ENCODE data around the gene EIF4E.
"Not testable (repeated sequence)": the region's sequence is repeated elsewhere in the genome, so short reads cannot be mapped to it uniquely, and the experiment has no call there.

EIF4E gene

GRCh38 chr4:98932539-98932938, 3.6 kb upstream of the EIF4E start:
- no peak overlapping the region for H3K4me3 ChIP-seq (ENCODE audit: extremely low read depth, insufficient read depth, low read length, poor library complexity, severe bottlenecking)
- H3K36me3 ChIP-seq (ENCODE audit: control insufficient read depth, insufficient read depth, low read length) = no peaks in the 10 kb centered on the region
- H3K27ac ChIP-seq (ENCODE audit: low read depth, low read length, severe bottlenecking) = no peak overlapping the region
- no peaks in the 10 kb centered on the region for H3K4me1 ChIP-seq (ENCODE audit: control insufficient read depth, insufficient read depth, low read length, poor library complexity, severe bottlenecking)
- peaks cover 17% of the 10 kb centered on the region for H3K9me3 ChIP-seq (ENCODE audit: control insufficient read depth, low read length)
- 89 to 100% methylated on average over 1 of the region's 3 CpGs for WGBS, 2 experiments (ENCODE audit: insufficient coverage in 2 of 2)

- Histone ChIP-seq H3K4me3 (ENCODE audit: extremely low read depth, insufficient read depth, low read length, poor library complexity, severe bottlenecking) (no peak overlapping the region), H3K27ac (ENCODE audit: low read depth, low read length, severe bottlenecking) (no peak overlapping the region), H3K4me1 (ENCODE audit: control insufficient read depth, insufficient read depth, low read length, poor library complexity, severe bottlenecking) (peaks cover 3% of the 10 kb centered on the region), H3K36me3 (ENCODE audit: control insufficient read depth, insufficient read depth, low read length) (peaks cover 16% of the 10 kb centered on the region), H3K9me3 (ENCODE audit: control insufficient read depth, low read length) (peaks cover 17% of the 10 kb centered on the region)
- 100% methylated on average over 2 of the region's 2 CpGs; no CpG with 5 or more reads in 1 of the 2 experiments for WGBS, 2 experiments (ENCODE audit: insufficient coverage in 2 of 2)
These were observed 1.5 kb upstream of the EIF4E start for GRCh38 chr4:98930311-98930865.

- peaks cover 3% of the 10 kb centered on the region for H3K4me1 ChIP-seq (ENCODE audit: control insufficient read depth, insufficient read depth, low read length, poor library complexity, severe bottlenecking)
- peak overlapping the region; percentile 99 for H3K4me3 ChIP-seq (ENCODE audit: extremely low read depth, insufficient read depth, low read length, poor library complexity, severe bottlenecking)
- peaks cover 23% of the 10 kb centered on the region for H3K36me3 ChIP-seq (ENCODE audit: control insufficient read depth, insufficient read depth, low read length)
- H3K27ac ChIP-seq (ENCODE audit: low read depth, low read length, severe bottlenecking) = peak overlapping the region; percentile 50
- H3K9me3 ChIP-seq (ENCODE audit: control insufficient read depth, low read length) = peaks cover 17% of the 10 kb centered on the region
- 82 to 83% methylated on average over 35 to 37 of the region's 44 CpGs for WGBS, 2 experiments (ENCODE audit: insufficient coverage in 2 of 2)
These were observed 671 bp upstream of the EIF4E start for GRCh38 chr4:98929341-98930267.

GRCh38 chr4:98928131-98928504, 815 bp downstream of the EIF4E start:
- 0 to 1% methylated on average over 17 to 21 of the region's 26 CpGs for WGBS, 2 experiments (ENCODE audit: insufficient coverage in 2 of 2)
- H3K4me1 ChIP-seq (ENCODE audit: control insufficient read depth, insufficient read depth, low read length, poor library complexity, severe bottlenecking) = peaks cover 3% of the 10 kb centered on the region

GRCh38 chr4:98926257-98926656, 2.7 kb downstream of the EIF4E start:
- Histone ChIP-seq H3K9me3 (ENCODE audit: control insufficient read depth, low read length) (peaks cover 14% of the 10 kb centered on the region), H3K36me3 (ENCODE audit: control insufficient read depth, insufficient read depth, low read length) (peaks cover 49% of the 10 kb centered on the region)
- H3K4me3 ChIP-seq (ENCODE audit: extremely low read depth, insufficient read depth, low read length, poor library complexity, severe bottlenecking); H3K4me1 ChIP-seq (ENCODE audit: control insufficient read depth, insufficient read depth, low read length, poor library complexity, severe bottlenecking); H3K27ac ChIP-seq (ENCODE audit: low read depth, low read length, severe bottlenecking): not testable (repeated sequence)
- WGBS, 2 experiments (ENCODE audit: insufficient coverage in 2 of 2) = 92 to 100% methylated on average over 6 to 12 of the region's 15 CpGs

More at GRCh38 chr4:98928131-98928504, 815 bp downstream of the EIF4E start:
- H3K9me3 ChIP-seq (ENCODE audit: control insufficient read depth, low read length) = peaks cover 17% of the 10 kb centered on the region
- peak overlapping the region; percentile 87 for H3K27ac ChIP-seq (ENCODE audit: low read depth, low read length, severe bottlenecking)
- H3K4me3 ChIP-seq (ENCODE audit: extremely low read depth, insufficient read depth, low read length, poor library complexity, severe bottlenecking) = peak overlapping the region; percentile 99
- H3K36me3 ChIP-seq (ENCODE audit: control insufficient read depth, insufficient read depth, low read length) = peaks cover 33% of the 10 kb centered on the region

GRCh38 chr4:98921292-98921691, 7.6 kb downstream of the EIF4E start:
- peaks cover 75% of the 10 kb centered on the region for H3K36me3 ChIP-seq (ENCODE audit: control insufficient read depth, insufficient read depth, low read length)
- H3K27ac ChIP-seq (ENCODE audit: low read depth, low read length, severe bottlenecking) = no peak overlapping the region

GRCh38 chr4:98919996-98920395, 8.9 kb downstream of the EIF4E start:
- WGBS, 2 experiments (ENCODE audit: insufficient coverage in 2 of 2) = 80% methylated on average over 1 of the region's 2 CpGs; no CpG with 5 or more reads in 1 of the 2 experiments
- Histone ChIP-seq H3K36me3 (ENCODE audit: control insufficient read depth, insufficient read depth, low read length) (peaks cover 69% of the 10 kb centered on the region), H3K4me1 (ENCODE audit: control insufficient read depth, insufficient read depth, low read length, poor library complexity, severe bottlenecking) (peaks cover 3% of the 10 kb centered on the region), H3K27ac (ENCODE audit: low read depth, low read length, severe bottlenecking) (no peak overlapping the region), H3K9me3 (ENCODE audit: control insufficient read depth, low read length) (no peaks in the 10 kb centered on the region), H3K4me3 (ENCODE audit: extremely low read depth, insufficient read depth, low read length, poor library complexity, severe bottlenecking) (no peak overlapping the region)

More at GRCh38 chr4:98921292-98921691, 7.6 kb downstream of the EIF4E start:
- no peaks in the 10 kb centered on the region for H3K9me3 ChIP-seq (ENCODE audit: control insufficient read depth, low read length)
- no peak overlapping the region for H3K4me3 ChIP-seq (ENCODE audit: extremely low read depth, insufficient read depth, low read length, poor library complexity, severe bottlenecking)
- 100% methylated on average over 1 of the region's 5 CpGs; no CpG with 5 or more reads in 1 of the 2 experiments for WGBS, 2 experiments (ENCODE audit: insufficient coverage in 2 of 2)
- H3K4me1 ChIP-seq (ENCODE audit: control insufficient read depth, insufficient read depth, low read length, poor library complexity, severe bottlenecking) = peaks cover 3% of the 10 kb centered on the region

GRCh38 chr4:98910728-98911127, 18.2 kb downstream of the EIF4E start:
- peaks cover 47% of the 10 kb centered on the region for H3K36me3 ChIP-seq (ENCODE audit: control insufficient read depth, insufficient read depth, low read length)
- H3K4me3 ChIP-seq (ENCODE audit: extremely low read depth, insufficient read depth, low read length, poor library complexity, severe bottlenecking); H3K4me1 ChIP-seq (ENCODE audit: control insufficient read depth, insufficient read depth, low read length, poor library complexity, severe bottlenecking); H3K27ac ChIP-seq (ENCODE audit: low read depth, low read length, severe bottlenecking); H3K9me3 ChIP-seq (ENCODE audit: control insufficient read depth, low read length): not testable (repeated sequence)
- WGBS, 2 experiments (ENCODE audit: insufficient coverage in 2 of 2) = 94 to 96% methylated on average over 5 to 6 of the region's 8 CpGs

GRCh38 chr4:98909646-98910401, 19.1 kb downstream of the EIF4E start:
- Histone ChIP-seq H3K4me1 (ENCODE audit: control insufficient read depth, insufficient read depth, low read length, poor library complexity, severe bottlenecking) (peaks cover 5% of the 10 kb centered on the region), H3K9me3 (ENCODE audit: control insufficient read depth, low read length) (no peaks in the 10 kb centered on the region), H3K36me3 (ENCODE audit: control insufficient read depth, insufficient read depth, low read length) (peaks cover 49% of the 10 kb centered on the region), H3K27ac (ENCODE audit: low read depth, low read length, severe bottlenecking) (no peak overlapping the region), H3K4me3 (ENCODE audit: extremely low read depth, insufficient read depth, low read length, poor library complexity, severe bottlenecking) (no peak overlapping the region)
- WGBS, 2 experiments (ENCODE audit: insufficient coverage in 2 of 2) = 65 to 82% methylated on average over 3 of the region's 5 CpGs

- peaks cover 44% of the 10 kb centered on the region for H3K36me3 ChIP-seq (ENCODE audit: control insufficient read depth, insufficient read depth, low read length)
- WGBS, 2 experiments (ENCODE audit: insufficient coverage in 2 of 2) = 83 to 100% methylated on average over 1 of the region's 2 CpGs
- H3K4me1 ChIP-seq (ENCODE audit: control insufficient read depth, insufficient read depth, low read length, poor library complexity, severe bottlenecking) = peaks cover 5% of the 10 kb centered on the region
- no peaks in the 10 kb centered on the region for H3K9me3 ChIP-seq (ENCODE audit: control insufficient read depth, low read length)
- no peak overlapping the region for H3K4me3 ChIP-seq (ENCODE audit: extremely low read depth, insufficient read depth, low read length, poor library complexity, severe bottlenecking)
- no peak overlapping the region for H3K27ac ChIP-seq (ENCODE audit: low read depth, low read length, severe bottlenecking)
These were observed 20.1 kb downstream of the EIF4E start for GRCh38 chr4:98908703-98909262.

Data from mesodermal cell (in vitro differentiated cells).